K562 (cell line): ENCODE data around the gene ECD. TPM values are rescaled to one million over a fixed set of nuclear protein-coding genes. Genes with fewer than 3 reads are reported as not detected.

Experiments
- CTBP1 ChIP-seq: fragments of 450-650 bp; IDR thresholded peaks from 2 replicates; pipeline ENCODE4 v1.6.1; 2016; ENCODE audit warnings: borderline replicate concordance
- E4F1 ChIP-seq: fragments of 250-450 bp; sonication (Bioruptor Pico); IDR thresholded peaks from 2 replicates; pipeline ENCODE4 v1.5.0; 2021; ENCODE audit warnings: mild to moderate bottlenecking, borderline replicate concordance
- ELF4 ChIP-seq: fragments of 450-650 bp; formaldehyde crosslinking; IDR thresholded peaks from 2 replicates; pipeline ENCODE4 v1.4.0; 2022; ENCODE audit warnings: missing genetic modification characterization
- HOMEZ ChIP-seq: fragments of 250-450 bp; sonication (Bioruptor Pico); IDR thresholded peaks from 2 replicates; pipeline ENCODE4 v1.4.0; 2020; ENCODE audit warnings: mild to moderate bottlenecking, moderate library complexity
- ILK ChIP-seq: fragments of 450-650 bp; IDR thresholded peaks from 2 replicates; pipeline ENCODE4 v1.6.1; 2016; ENCODE audit warnings: missing genetic modification characterization, low read depth, mild to moderate bottlenecking, missing compliant biosample characterization, moderate library complexity, borderline replicate concordance
- MAFK ChIP-seq: IDR thresholded peaks from 2 replicates; pipeline ENCODE4 v1.6.1; 2011; ENCODE audit warnings: low read length, improper control_type of control experiment
- MCM2 ChIP-seq: fragments of 450-650 bp; IDR thresholded peaks from 2 replicates; pipeline ENCODE4 v1.6.1; 2017; ENCODE audit warnings: low read depth, mild to moderate bottlenecking
- MTA1 ChIP-seq: fragments of 450-650 bp; IDR thresholded peaks from 2 replicates; pipeline ENCODE4 v1.6.1; 2017; ENCODE audit warnings: borderline replicate concordance
- PHF8 ChIP-seq: fragments of 200-600 bp; sonication (generic); IDR thresholded peaks from 2 replicates; pipeline ENCODE4 v1.6.1; 2012; ENCODE audit warnings: mixed run types, mild to moderate bottlenecking, inconsistent platforms, low read length, moderate library complexity, borderline replicate concordance
- POLR2AphosphoS2 ChIP-seq: IDR thresholded peaks from 2 replicates; pipeline ENCODE4 v1.6.1; 2012; ENCODE audit warnings: low read length, improper control_type of control experiment
- RB1 ChIP-seq: fragments of 450-650 bp; IDR thresholded peaks from 2 replicates; pipeline ENCODE4 v1.6.1; 2017; ENCODE audit warnings: low read depth, mild to moderate bottlenecking
- STAG1 ChIP-seq: sonication (generic); formaldehyde crosslinking; IDR thresholded peaks from 2 replicates; pipeline ENCODE4 v1.5.0; 2020; ENCODE audit warnings: missing genetic modification reagents, borderline replicate concordance
- TEAD4 ChIP-seq, 2 experiments: sonication (generic) in 1 of 2; formaldehyde crosslinking in 1 of 2; IDR thresholded peaks; 2 replicates each; pipeline versions ENCODE4 v1.6.1 to v1.8.0; 2012 to 2022; ENCODE audit warnings: borderline replicate concordance in 1 of 2, inconsistent platforms in 1 of 2, low read length in 1 of 2, mild to moderate bottlenecking in 1 of 2, missing genetic modification reagents in 1 of 2
- TGIF2 ChIP-seq: sonication (generic); formaldehyde crosslinking; IDR thresholded peaks from 2 replicates; pipeline ENCODE4 v1.8.1; 2022; ENCODE audit warnings: mild to moderate bottlenecking, missing genetic modification reagents, moderate library complexity
- ZKSCAN3 ChIP-seq: fragments of 250-450 bp; sonication (Bioruptor Pico); IDR thresholded peaks from 2 replicates; pipeline ENCODE4 v1.4.0; 2020
- ZNF696 ChIP-seq: fragments of 250-450 bp; sonication (Bioruptor Pico); conservative IDR thresholded peaks from 2 replicates; pipeline ENCODE4 v1.4.0; 2020; ENCODE audit warnings: mild to moderate bottlenecking, moderate library complexity
- polyA plus RNA-seq, 8 experiments: library from polyadenylated mRNA; depleted of rRNA in 4 of 8; stranded (reverse) in 5 of 8; unstranded in 3 of 8; fragments of >200 nt; fragmentation: Nextera tagmentation in 2 of 8; fragmentation: Illumina TruSeq in 1 of 8; extraction: Ambion mirVana in 2 of 8; extraction: Trizol in 1 of 8; gene quantifications; 2 replicates each; pipeline versions ENCODE4 v1.2.1 to v1.2.3, GENCODE V29; 2011 to 2014; ENCODE audit warnings: inconsistent platforms in 1 of 8, missing spikeins in 1 of 8
- total RNA-seq, 7 experiments: library from RNA; depleted of rRNA in 6 of 7; stranded (reverse); fragments of >200 nt in 6 of 7; fragmentation: Illumina TruSeq in 2 of 7; extraction: Trizol in 2 of 7; gene quantifications; 2 replicates each; pipeline versions ENCODE4 v1.2.1 to v1.2.3, GENCODE V29; 2011 to 2021; ENCODE audit warnings: low replicate concordance in 1 of 7
- TF ChIP-seq, protein P1 (sequence below): fragments of 250-450 bp; sonication (Bioruptor Pico); IDR thresholded peaks from 2 replicates; pipeline ENCODE4 v1.8.0; 2022; ENCODE audit warnings: moderate library complexity, mild to moderate bottlenecking, inconsistent platforms
- TF ChIP-seq, protein P2 (sequence below): fragments of 150-350 bp; conservative IDR thresholded peaks from 2 replicates; pipeline ENCODE4 v1.6.1; 2014; ENCODE audit warnings: low read length

Gene ECD
- total and polyA plus RNA-seq, 9 of the 15 experiments (the other 6 are each of a cell fraction or from before 2014, with no cell fraction given) = 33.5 to 79.9 (median 53.2) TPM

DNA sequence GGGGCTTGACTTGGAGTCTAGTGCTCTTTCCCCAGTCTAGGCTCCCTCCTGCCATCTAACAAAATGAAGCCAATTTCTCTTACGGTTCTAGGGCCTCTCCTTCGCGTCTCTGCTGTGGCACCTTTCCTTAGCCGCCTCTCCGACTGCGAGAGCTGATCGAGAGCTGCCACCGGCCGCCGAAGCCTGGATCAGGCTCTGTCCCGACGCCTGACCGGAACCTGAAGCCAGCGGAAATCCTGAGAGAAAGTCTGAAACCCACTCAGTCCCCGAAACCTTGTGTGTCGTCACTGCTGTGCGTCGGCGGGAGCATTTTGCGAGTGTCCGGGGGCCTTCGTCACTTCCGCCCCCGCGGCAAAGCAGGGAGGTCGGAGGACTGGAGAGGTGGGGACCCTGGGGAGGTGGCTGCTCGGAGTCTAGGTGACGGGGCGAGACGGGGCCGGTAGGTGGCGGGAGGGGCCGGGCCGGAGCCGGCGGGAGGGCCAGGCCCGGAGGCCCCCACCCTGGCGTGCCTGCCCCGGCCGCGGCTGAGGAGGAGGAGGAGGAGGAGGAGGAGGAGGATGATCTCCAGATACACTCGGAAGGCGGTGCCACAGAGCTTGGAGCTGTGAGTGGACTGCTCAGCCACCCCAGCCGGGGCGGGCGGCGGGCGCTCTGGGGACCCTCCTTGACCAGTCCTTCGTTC, at the start of gene ECD, which contains the start of gene FAM149B1 (continued):
- peak; percentile 84 for TF ChIP-seq RB1
- TF ChIP-seq ELF4 (CRISPR knock-in tag) = peak; percentile 36; the same call in 1 of the 2 replicates
- no peak for TF ChIP-seq HOMEZ (CRISPR knock-in tag)
- no peak for TF ChIP-seq ILK (tag)
- TF ChIP-seq ZKSCAN3 (CRISPR knock-in tag) = no peak
- peak; percentile 99 for TF ChIP-seq PHF8
- TF ChIP-seq ZNF696 (CRISPR knock-in tag) = no peak
- TF ChIP-seq MCM2 = no peak
- no peak for TF ChIP-seq TGIF2
- TF ChIP-seq STAG1 (CRISPR knock-in tag) = no peak
- TF ChIP-seq, protein P1, sequence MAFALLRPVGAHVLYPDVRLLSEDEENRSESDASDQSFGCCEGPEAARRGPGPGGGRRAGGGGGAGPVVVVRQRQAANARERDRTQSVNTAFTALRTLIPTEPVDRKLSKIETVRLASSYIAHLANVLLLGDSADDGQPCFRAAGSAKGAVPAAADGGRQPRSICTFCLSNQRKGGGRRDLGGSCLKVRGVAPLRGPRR = no peak
- peak; percentile 95 for TF ChIP-seq CTBP1
- TF ChIP-seq MTA1 = peak; percentile 100
- peak; percentile 21; the same call in 1 of the 2 replicates for TF ChIP-seq TEAD4 (IDR thresholded peaks at IDR 0.05; ENCODE audit: low read length)
- no peak for TF ChIP-seq TEAD4 (CRISPR knock-in tag; IDR thresholded peaks at IDR 0.05; ENCODE audit: borderline replicate concordance)
- peak; percentile 86; the same call in 1 of the 2 replicates for TF ChIP-seq POLR2AphosphoS2
- TF ChIP-seq E4F1 (CRISPR knock-in tag) = no peak
- peak; percentile 28; the same call in 1 of the 2 replicates for TF ChIP-seq MAFK
- TF ChIP-seq, protein P2, sequence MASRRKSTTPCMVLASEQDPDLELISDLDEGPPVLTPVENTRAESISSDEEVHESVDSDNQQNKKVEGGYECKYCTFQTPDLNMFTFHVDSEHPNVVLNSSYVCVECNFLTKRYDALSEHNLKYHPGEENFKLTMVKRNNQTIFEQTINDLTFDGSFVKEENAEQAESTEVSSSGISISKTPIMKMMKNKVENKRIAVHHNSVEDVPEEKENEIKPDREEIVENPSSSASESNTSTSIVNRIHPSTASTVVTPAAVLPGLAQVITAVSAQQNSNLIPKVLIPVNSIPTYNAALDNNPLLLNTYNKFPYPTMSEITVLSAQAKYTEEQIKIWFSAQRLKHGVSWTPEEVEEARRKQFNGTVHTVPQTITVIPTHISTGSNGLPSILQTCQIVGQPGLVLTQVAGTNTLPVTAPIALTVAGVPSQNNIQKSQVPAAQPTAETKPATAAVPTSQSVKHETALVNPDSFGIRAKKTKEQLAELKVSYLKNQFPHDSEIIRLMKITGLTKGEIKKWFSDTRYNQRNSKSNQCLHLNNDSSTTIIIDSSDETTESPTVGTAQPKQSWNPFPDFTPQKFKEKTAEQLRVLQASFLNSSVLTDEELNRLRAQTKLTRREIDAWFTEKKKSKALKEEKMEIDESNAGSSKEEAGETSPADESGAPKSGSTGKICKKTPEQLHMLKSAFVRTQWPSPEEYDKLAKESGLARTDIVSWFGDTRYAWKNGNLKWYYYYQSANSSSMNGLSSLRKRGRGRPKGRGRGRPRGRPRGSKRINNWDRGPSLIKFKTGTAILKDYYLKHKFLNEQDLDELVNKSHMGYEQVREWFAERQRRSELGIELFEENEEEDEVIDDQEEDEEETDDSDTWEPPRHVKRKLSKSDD = peak; percentile 81; the same call in 1 of the 2 replicates
